ENCODE measurements around the gene PPARGC1A. TPM values are rescaled to one million over a fixed set of nuclear protein-coding genes. Genes with fewer than 3 reads are reported as not detected.
A peak's percentile ranks its signal among the peaks of the same experiment; 100 is the strongest.

PPARGC1A gene
- total and polyA plus RNA-seq, 8 donors, result 2.7 to 12.2 (median 8.1) TPM

GRCh38 chr4:23746672-23747071 lies 143.2 kb downstream of the PPARGC1A start:
- no peak overlapping the region for H3K4me3 ChIP-seq
- 72 to 88% methylated on average over 2 of the region's 2 CpGs for WGBS, 2 donors
- peak; percentile 59 for FAIRE-seq

GRCh38 chr4:23746027-23746426 lies 143.8 kb downstream of the PPARGC1A start:
- H3K9me3 ChIP-seq, result no peaks in the 10 kb centered on the region
- intact Hi-C loops (cut with DNase I), result no loop called here
- TF ChIP-seq, protein P1, sequence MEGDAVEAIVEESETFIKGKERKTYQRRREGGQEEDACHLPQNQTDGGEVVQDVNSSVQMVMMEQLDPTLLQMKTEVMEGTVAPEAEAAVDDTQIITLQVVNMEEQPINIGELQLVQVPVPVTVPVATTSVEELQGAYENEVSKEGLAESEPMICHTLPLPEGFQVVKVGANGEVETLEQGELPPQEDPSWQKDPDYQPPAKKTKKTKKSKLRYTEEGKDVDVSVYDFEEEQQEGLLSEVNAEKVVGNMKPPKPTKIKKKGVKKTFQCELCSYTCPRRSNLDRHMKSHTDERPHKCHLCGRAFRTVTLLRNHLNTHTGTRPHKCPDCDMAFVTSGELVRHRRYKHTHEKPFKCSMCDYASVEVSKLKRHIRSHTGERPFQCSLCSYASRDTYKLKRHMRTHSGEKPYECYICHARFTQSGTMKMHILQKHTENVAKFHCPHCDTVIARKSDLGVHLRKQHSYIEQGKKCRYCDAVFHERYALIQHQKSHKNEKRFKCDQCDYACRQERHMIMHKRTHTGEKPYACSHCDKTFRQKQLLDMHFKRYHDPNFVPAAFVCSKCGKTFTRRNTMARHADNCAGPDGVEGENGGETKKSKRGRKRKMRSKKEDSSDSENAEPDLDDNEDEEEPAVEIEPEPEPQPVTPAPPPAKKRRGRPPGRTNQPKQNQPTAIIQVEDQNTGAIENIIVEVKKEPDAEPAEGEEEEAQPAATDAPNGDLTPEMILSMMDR (IDR thresholded peaks at IDR 0.05), result no peak
- WGBS, 2 donors, result 51 to 67% methylated on average over 3 of the region's 3 CpGs
- ATAC-seq, result no peak
- H3K36me3 ChIP-seq, result no peaks in the 10 kb centered on the region
- no peak for FAIRE-seq
- no peaks in the 10 kb centered on the region for H3K4me1 ChIP-seq
- no peaks in the 10 kb centered on the region for H3K27me3 ChIP-seq
- H3K4me3 ChIP-seq, result no peak overlapping the region
- H3K27ac ChIP-seq, result no peak overlapping the region
- no peak for DNase-seq

More at GRCh38 chr4:23746672-23747071, 143.2 kb downstream of the PPARGC1A start:
- Histone ChIP-seq H3K36me3 (no peaks in the 10 kb centered on the region), H3K27ac (no peak overlapping the region), H3K27me3 (no peaks in the 10 kb centered on the region), H3K9me3 (no peaks in the 10 kb centered on the region), H3K4me1 (no peaks in the 10 kb centered on the region)
- TF ChIP-seq, protein P1 (IDR thresholded peaks at IDR 0.05), result no peak
- ATAC-seq (no peak), DNase-seq (no peak)
- intact Hi-C loops (cut with DNase I), result no loop called here

DNA sequence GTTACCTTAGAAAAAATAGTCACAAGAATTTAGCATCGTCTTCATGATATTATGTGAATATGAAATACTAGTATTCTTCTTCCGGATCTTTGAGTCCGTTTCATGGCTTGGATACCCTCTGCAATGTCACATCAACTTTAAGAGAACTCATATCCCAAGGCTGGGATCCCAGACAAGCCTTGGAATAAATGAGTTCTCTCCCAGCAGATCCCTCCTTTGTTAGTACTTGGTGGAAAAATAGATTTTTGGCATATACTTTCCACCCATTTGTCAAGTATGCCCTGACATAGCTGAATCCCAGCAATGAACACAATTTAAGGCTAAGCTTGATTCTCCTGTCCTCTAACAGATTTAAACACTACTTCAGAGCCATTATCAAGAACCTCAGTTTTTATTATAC lies 144.5 kb downstream of the PPARGC1A start:
- ATAC-seq, result no peak
- no peaks in the 10 kb centered on the region for H3K4me1 ChIP-seq
- 72 to 76% methylated on average over 3 of the region's 3 CpGs for WGBS, 2 donors
- no peak for DNase-seq
- no peaks in the 10 kb centered on the region for H3K9me3 ChIP-seq
- intact Hi-C loops (cut with DNase I), result no loop called here
- no peak overlapping the region for H3K4me3 ChIP-seq
- TF ChIP-seq, protein P1 (IDR thresholded peaks at IDR 0.05), result no peak
- FAIRE-seq, result no peak
- H3K27ac ChIP-seq, result no peak overlapping the region
- H3K27me3 ChIP-seq, result no peaks in the 10 kb centered on the region
- H3K36me3 ChIP-seq, result no peaks in the 10 kb centered on the region

All from pancreas (tissue), 10 donors.